ENCODE measurements around the gene MEN1.

DNA sequence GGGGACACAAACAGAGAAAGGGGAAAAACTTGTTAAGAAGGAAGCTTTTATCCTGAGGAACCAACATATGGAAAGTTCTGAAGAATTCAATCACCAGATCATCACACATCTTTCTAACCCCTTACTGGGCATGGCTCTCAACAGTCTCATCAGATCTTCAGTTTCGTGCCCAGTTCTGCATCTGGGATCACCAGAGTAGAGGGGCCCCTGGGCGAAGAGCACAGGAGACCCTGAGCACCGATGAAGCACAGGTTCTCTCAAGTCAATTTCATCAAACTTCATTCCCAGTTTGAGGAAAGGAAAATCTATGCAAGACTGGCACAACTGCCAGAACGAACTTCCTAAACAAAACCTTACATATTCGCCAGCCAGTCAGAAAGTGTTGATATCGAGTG, 42.1 kb downstream of the MEN1 start:
- no peak for TF ChIP-seq ZNF792 (tag by site-specific recombination; IDR thresholded peaks at IDR 0.05)
- TF ChIP-seq, protein P1, sequence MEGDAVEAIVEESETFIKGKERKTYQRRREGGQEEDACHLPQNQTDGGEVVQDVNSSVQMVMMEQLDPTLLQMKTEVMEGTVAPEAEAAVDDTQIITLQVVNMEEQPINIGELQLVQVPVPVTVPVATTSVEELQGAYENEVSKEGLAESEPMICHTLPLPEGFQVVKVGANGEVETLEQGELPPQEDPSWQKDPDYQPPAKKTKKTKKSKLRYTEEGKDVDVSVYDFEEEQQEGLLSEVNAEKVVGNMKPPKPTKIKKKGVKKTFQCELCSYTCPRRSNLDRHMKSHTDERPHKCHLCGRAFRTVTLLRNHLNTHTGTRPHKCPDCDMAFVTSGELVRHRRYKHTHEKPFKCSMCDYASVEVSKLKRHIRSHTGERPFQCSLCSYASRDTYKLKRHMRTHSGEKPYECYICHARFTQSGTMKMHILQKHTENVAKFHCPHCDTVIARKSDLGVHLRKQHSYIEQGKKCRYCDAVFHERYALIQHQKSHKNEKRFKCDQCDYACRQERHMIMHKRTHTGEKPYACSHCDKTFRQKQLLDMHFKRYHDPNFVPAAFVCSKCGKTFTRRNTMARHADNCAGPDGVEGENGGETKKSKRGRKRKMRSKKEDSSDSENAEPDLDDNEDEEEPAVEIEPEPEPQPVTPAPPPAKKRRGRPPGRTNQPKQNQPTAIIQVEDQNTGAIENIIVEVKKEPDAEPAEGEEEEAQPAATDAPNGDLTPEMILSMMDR (tag by site-specific recombination; IDR thresholded peaks at IDR 0.05) = no peak
- TF ChIP-seq, protein P2, sequence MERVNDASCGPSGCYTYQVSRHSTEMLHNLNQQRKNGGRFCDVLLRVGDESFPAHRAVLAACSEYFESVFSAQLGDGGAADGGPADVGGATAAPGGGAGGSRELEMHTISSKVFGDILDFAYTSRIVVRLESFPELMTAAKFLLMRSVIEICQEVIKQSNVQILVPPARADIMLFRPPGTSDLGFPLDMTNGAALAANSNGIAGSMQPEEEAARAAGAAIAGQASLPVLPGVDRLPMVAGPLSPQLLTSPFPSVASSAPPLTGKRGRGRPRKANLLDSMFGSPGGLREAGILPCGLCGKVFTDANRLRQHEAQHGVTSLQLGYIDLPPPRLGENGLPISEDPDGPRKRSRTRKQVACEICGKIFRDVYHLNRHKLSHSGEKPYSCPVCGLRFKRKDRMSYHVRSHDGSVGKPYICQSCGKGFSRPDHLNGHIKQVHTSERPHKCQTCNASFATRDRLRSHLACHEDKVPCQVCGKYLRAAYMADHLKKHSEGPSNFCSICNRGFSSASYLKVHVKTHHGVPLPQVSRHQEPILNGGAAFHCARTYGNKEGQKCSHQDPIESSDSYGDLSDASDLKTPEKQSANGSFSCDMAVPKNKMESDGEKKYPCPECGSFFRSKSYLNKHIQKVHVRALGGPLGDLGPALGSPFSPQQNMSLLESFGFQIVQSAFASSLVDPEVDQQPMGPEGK (tag by site-specific recombination; IDR thresholded peaks at IDR 0.05) = no peak
- no peak for TF ChIP-seq ZNF133 (tag by site-specific recombination; IDR thresholded peaks at IDR 0.05)

All from HEK293 (cell line).